ENCODE data around the gene LPIN1.

DNA sequence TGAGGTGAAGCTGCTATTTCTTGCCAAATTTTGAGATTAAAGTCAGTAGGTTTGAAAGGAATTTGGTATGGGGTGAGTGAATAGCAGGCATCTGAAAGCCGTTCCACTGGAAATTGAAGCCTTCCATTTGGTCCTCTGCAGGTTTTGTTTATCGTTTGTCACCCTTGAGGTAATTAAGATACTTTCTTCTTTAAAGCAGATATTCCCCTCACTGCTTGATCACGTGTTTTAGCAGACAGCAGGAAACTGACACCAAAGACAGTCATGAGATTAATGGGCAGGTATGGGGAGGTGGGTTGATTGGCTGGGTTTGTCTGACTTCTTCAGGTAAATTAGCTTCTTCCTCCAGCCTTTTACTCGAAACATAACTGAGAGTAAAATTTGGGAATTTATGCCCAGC lies 10.7 kb downstream of the LPIN1 start:
- TF ChIP-seq, protein P1, sequence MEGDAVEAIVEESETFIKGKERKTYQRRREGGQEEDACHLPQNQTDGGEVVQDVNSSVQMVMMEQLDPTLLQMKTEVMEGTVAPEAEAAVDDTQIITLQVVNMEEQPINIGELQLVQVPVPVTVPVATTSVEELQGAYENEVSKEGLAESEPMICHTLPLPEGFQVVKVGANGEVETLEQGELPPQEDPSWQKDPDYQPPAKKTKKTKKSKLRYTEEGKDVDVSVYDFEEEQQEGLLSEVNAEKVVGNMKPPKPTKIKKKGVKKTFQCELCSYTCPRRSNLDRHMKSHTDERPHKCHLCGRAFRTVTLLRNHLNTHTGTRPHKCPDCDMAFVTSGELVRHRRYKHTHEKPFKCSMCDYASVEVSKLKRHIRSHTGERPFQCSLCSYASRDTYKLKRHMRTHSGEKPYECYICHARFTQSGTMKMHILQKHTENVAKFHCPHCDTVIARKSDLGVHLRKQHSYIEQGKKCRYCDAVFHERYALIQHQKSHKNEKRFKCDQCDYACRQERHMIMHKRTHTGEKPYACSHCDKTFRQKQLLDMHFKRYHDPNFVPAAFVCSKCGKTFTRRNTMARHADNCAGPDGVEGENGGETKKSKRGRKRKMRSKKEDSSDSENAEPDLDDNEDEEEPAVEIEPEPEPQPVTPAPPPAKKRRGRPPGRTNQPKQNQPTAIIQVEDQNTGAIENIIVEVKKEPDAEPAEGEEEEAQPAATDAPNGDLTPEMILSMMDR (IDR thresholded peaks at IDR 0.05; ENCODE audit: low read depth, low read length) = no peak
- no peak for TF ChIP-seq EZH2phosphoT487 (IDR thresholded peaks at IDR 0.05; ENCODE audit: low read depth)

All from OCI-LY3 (cell line).